ENCODE data around the gene SPHK1. TPM values are rescaled to one million over a fixed set of nuclear protein-coding genes. Genes with fewer than 3 reads are reported as not detected.

Gene SPHK1
- total RNA-seq, 2 experiments from 2014 or later, result 15.7 to 17.7 TPM

- Mint-ChIP-seq H3K4me3 (no peak overlapping the region), H3K36me3 (ENCODE audit: low read depth) (no peaks in the 10 kb centered on the region), H3K4me1 (ENCODE audit: low read depth) (peaks cover 6% of the 10 kb centered on the region), H3K27ac (no peak overlapping the region), H3K27me3 (no peaks in the 10 kb centered on the region), H3K9me3 (no peaks in the 10 kb centered on the region)
- DNase-seq (no peak), ATAC-seq (no peak)
- CTCF ChIA-PET, result no interaction called here
- no peak for TF ChIP-seq CTCF (IDR thresholded peaks at IDR 0.05)
- intact Hi-C loops (cut with micrococcal nuclease), result no loop called here
- POLR2A ChIA-PET, result no interaction called here
These were observed 49.3 kb downstream of the SPHK1 start for GRCh38 chr17:76433693-76434092.

GRCh38 chr17:76434870-76435269, 50.5 kb downstream of the SPHK1 start:
- peaks cover 13% of the 10 kb centered on the region for H3K4me1 Mint-ChIP-seq (ENCODE audit: low read depth)
- TF ChIP-seq CTCF (IDR thresholded peaks at IDR 0.05), result no peak
- ChIA-PET POLR2A (interaction anchor here (1.2 to 1.3 kb wide), 2 partner anchors 50 to 81 kb away, joined by 3 read pairs; partner anchors contain the start of gene PRPSAP1), CTCF (interaction anchor here (0.9 to 2.9 kb wide), 6 partner anchors 17 to 75 kb away, joined by 3 to 12 read pairs (median 3); no protein-coding TSS in a partner anchor)
- DNase-seq, result no peak
- intact Hi-C loops (cut with micrococcal nuclease), result no loop called here
- H3K9me3 Mint-ChIP-seq, result no peaks in the 10 kb centered on the region
- no peaks in the 10 kb centered on the region for H3K36me3 Mint-ChIP-seq (ENCODE audit: low read depth)
- H3K27me3 Mint-ChIP-seq, result no peaks in the 10 kb centered on the region
- no peak overlapping the region for H3K27ac Mint-ChIP-seq
- no peak overlapping the region for H3K4me3 Mint-ChIP-seq
- no peak for ATAC-seq

GRCh38 chr17:76435751-76436150, 51.3 kb downstream of the SPHK1 start:
- intact Hi-C loops (cut with micrococcal nuclease), result no loop called here
- Mint-ChIP-seq H3K4me3 (no peak overlapping the region), H3K4me1 (ENCODE audit: low read depth) (peaks cover 13% of the 10 kb centered on the region), H3K27ac (no peak overlapping the region), H3K27me3 (no peaks in the 10 kb centered on the region), H3K36me3 (ENCODE audit: low read depth) (no peaks in the 10 kb centered on the region), H3K9me3 (no peaks in the 10 kb centered on the region)
- POLR2A ChIA-PET, result interaction anchor here (1.2 to 1.3 kb wide), 2 partner anchors 50 to 82 kb away, joined by 3 read pairs; partner anchors contain the start of gene PRPSAP1
- ATAC-seq (no peak), DNase-seq (no peak)
- no peak for TF ChIP-seq CTCF (IDR thresholded peaks at IDR 0.05)
- CTCF ChIA-PET, result interaction anchor here (1.5 to 2.9 kb wide), 4 partner anchors 10 to 38 kb away, joined by 3 to 12 read pairs (median 5); no protein-coding TSS in a partner anchor

Other genes with a start within 250 kb of the SPHK1 start
- 10 to 100 TPM; 11.1 to 11.6 TPM for gene FOXJ1, start 243.4 kb upstream of the SPHK1 start, total RNA-seq
- gene RNF157, start 144.1 kb upstream of the SPHK1 start, total RNA-seq, result 10 to 100 TPM; 37.2 to 44.5 TPM
- gene UBALD2, start 119.3 kb upstream of the SPHK1 start, total RNA-seq, result 100 to 1,000 TPM; 267 to 270 TPM
- gene QRICH2, start 76.3 kb upstream of the SPHK1 start, total RNA-seq, result under 1 TPM; 0.49 to 0.52 TPM
- 10 to 100 TPM; 28.1 to 29.9 TPM for gene PRPSAP1, start 30.7 kb upstream of the SPHK1 start, total RNA-seq
- 10 to 100 TPM; 36.8 to 39.5 TPM for gene UBE2O, start 68.5 kb downstream of the SPHK1 start, total RNA-seq
- under 1 TPM in 1 of 2 experiments, not detected in 1; 0.34 TPM for gene AANAT, start 83.0 kb downstream of the SPHK1 start, total RNA-seq
- gene RHBDF2, start 116.8 kb downstream of the SPHK1 start, total RNA-seq, result 10 to 100 TPM; 19.9 to 20.4 TPM
- under 1 TPM in 1 of 2 experiments, not detected in 1; 0.23 TPM for gene CYGB, start 153.1 kb downstream of the SPHK1 start, total RNA-seq
- gene PRCD, start 155.4 kb downstream of the SPHK1 start, total RNA-seq, result not detected
- gene ST6GALNAC2, start 201.3 kb downstream of the SPHK1 start, total RNA-seq, result not detected